Neural cell (in vitro differentiated cells): ENCODE data around the gene SLN.

ENCODE experiments used
- CTCF ChIP-seq: fragments of 450-650 bp; IDR thresholded peaks from 2 replicates; pipeline ENCODE4 v1.5.1; 2014; ENCODE audit warnings: antibody characterized with exemption, mild to moderate bottlenecking, moderate library complexity; ENCODE audit not compliant: poor library complexity, severe bottlenecking
- EP300 ChIP-seq: fragments of 450-650 bp; conservative IDR thresholded peaks from 2 replicates; pipeline ENCODE4 v1.6.1; 2014; ENCODE audit warnings: antibody characterized with exemption, mild to moderate bottlenecking, moderate library complexity; ENCODE audit not compliant: poor library complexity, severe bottlenecking
- POLR2AphosphoS5 ChIP-seq: IDR thresholded peaks from 2 replicates; pipeline ENCODE4 v1.6.1; 2012
- RAD21 ChIP-seq: fragments of 450-650 bp; conservative IDR thresholded peaks from 2 replicates; pipeline ENCODE4 v1.6.1; 2014; ENCODE audit warnings: antibody characterized with exemption, mild to moderate bottlenecking, moderate library complexity
- REST ChIP-seq: IDR thresholded peaks from 2 replicates; pipeline ENCODE4 v1.6.1; 2012; ENCODE audit warnings: borderline replicate concordance
- TAF1 ChIP-seq: IDR thresholded peaks from 2 replicates; pipeline ENCODE4 v1.6.1; 2012; ENCODE audit warnings: low read depth

GRCh38 chr11:107675902-107676301, 36.0 kb downstream of the SLN start:
- TF ChIP-seq EP300 (no peak), REST (no peak), CTCF (no peak), TAF1 (no peak), POLR2AphosphoS5 (no peak), RAD21 (no peak)
